Raji (cell line): Measurements from ENCODE around the gene CASQ2.

Experiments used
- POLR2A ChIP-seq: IDR thresholded peaks from 2 replicates; pipeline ENCODE4 v1.6.1; 2011; ENCODE audit warnings: low read depth, low read length, control low read depth; ENCODE audit not compliant: insufficient read depth

The CASQ2 gene

DNA sequence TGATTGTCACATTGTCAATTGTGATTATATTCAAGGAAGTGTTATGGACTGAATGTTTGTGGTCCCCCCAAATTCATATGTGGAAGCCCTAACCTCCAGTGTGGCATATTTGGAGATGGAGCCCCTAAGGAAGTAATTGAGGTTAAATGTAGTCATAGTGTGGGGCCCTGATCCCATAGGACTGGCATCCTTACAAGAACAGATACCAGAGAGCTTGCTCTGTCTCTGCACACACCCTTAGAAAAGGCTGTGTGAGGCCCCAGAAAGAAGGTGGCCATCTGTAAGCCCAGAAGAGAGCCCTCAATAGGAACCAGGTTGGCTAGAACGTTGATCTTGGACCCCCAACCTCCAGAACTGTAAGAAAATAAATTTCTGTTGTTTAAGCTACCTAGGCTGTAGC lies 98.6 kb downstream of the CASQ2 start:
- TF ChIP-seq POLR2A = no peak

DNA sequence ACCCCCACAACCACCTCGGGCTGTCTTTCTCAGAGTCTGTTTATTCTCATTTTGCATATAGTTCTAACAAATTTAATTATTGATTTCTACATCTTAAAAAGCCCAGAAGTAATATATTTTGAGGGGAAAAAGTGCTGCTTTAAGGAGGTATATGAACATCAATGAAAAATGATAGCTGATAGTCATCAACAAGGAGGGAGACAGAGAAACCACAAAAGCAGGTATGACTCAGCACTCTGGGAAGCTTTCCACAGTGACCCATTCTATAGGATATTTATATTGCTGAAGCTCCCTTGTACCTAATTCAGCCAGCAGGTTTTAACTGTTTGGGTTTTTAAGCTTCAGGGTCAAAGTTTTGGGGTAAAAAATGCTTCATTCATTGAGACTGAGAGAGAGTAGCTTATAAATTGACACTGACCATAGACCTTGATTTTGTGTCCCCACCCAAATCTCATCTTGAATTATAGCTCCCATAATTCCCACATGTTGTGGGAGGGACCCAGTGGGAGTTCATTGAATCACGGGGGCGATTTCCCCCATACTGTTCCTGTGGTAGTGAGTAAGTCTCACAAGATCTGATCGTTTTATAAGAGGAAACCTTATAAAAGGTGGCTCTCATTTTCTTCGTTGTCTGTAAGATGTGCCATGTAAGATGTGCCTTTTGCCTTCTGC lies 99.4 kb downstream of the CASQ2 start:
- TF ChIP-seq POLR2A = no peak

DNA sequence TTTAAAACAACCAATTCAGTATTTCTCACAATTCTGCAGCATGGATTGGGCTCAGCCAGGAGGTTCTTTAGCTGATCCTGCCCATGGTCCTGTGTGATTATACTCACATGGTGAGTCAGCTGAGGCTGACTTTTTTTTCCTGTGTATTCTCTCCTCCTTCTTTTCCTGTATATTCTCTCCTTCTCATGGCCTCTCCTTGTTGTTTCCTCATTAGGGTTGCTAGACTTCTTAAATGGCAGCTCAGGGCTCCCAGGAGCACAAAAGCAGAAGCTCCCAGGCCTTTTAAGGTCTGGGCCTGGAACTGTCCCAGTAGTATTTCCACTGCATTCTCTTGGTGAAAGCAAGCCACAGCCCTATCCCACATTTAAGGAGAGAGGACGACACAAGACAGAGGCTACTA lies 99.9 kb downstream of the CASQ2 start:
- TF ChIP-seq POLR2A = no peak

DNA sequence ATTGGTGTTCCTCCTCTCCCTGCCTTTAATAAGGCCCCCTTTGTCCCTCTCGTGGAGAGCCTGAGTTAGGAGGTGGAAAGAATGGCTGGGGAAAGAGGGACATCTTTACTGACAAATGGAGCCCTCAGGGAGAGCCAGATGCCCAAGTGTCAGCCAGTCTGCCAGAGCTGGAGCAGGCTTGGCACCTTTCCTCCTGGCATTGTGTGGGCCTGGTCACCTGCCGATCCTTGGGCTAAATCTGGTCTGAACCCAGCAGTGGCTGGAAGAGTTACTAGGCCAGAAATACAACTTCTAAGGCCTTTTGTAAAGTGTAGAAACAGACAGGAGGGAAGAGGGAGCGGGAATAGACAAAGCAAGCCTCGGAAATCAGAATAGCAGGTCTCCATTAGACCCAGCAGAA lies 101.8 kb downstream of the CASQ2 start:
- no peak for TF ChIP-seq POLR2A

DNA sequence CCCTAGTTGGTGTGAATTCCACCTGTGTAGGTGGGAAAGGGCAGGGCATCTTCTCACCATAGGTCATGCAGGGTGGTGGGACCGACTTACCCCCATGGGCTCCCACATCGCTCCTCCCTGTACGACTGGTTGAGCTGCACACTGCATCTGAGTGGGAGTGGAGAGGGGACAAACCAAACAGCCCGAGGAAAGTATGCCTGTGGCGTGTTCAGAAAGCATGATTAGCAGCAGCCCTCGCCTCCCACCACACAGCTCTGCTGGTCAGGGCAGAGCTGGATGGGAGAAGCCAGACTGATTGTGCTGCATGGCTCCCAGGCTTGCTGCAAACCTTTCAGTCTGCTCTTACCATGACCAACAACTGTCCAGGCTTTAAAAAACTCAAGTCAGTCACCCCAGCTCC lies 102.3 kb downstream of the CASQ2 start:
- no peak for TF ChIP-seq POLR2A

DNA sequence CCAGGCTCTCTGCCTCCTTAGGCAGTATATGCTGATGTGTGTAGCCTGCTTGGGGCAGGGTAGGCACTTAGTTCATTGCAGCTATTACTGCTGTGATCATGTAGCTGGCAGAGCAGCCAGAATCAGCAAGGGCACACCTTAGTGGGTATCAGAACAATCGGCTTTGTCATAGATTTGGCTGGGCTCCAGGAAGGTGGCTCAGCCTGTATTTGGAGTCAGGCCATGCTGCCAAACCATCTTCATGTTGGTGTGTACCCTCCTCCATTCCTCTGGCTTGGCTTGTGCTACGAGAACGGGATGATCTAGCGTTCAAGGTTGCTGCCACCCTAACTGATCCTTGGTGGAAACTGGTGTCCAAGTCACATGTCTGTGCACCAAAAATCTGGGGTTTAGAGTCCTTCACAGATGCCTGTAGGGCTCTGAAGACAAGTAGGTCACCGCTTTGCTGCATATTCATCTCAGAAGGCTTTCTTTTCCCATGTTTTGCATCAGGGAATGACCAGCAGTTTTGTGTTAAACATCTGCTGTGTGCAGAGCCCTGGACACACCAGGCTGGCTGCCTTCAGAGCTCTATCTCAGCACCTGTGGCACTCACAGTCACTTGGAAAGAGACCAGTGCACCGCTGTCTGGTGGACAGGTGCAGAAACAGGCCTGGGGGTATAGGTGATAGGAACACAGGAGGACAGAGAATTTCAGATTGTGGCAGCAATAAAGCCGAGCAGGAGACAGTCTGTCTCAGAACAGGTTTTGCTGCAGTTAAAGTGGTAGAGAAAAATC lies 103.0 kb downstream of the CASQ2 start:
- TF ChIP-seq POLR2A = no peak

DNA sequence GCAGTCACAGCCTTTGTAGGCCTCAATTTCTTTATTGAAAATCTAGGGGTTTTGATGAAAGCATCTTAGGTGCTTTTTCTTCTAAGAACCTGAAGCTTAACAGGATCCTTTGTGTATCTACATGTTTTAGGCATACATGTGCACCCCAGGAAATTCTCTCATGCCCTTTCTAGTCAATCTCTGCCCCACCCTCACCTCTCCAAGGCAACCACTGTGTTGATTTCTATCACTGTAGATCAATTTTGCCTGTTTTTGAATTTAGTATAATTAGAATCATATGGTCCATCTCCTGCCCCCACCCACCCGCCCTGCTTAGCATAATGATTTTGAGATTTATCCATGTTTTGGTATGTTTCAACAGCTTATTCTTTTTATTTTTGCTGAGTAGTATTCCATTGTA lies 107.4 kb downstream of the CASQ2 start:
- no peak for TF ChIP-seq POLR2A

DNA sequence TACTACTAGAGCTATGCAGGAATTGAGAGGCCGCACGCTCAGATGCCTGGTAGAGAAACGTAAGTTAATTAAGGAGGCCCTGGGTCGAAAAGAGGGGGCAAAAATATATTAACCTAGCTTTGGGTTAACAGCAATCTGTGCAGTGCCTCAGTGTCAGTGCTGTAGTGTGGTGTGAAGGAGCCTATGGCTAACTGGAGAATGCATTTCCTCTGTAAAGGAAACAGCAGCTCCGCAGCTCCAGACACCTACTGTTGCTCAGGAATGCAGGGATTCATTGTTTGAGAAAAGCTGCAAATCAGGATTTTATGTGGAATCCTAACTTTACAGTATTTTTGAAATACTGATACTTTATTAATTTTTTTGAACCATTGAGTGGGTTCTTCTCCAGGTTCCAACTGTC lies 108.4 kb downstream of the CASQ2 start:
- no peak for TF ChIP-seq POLR2A

DNA sequence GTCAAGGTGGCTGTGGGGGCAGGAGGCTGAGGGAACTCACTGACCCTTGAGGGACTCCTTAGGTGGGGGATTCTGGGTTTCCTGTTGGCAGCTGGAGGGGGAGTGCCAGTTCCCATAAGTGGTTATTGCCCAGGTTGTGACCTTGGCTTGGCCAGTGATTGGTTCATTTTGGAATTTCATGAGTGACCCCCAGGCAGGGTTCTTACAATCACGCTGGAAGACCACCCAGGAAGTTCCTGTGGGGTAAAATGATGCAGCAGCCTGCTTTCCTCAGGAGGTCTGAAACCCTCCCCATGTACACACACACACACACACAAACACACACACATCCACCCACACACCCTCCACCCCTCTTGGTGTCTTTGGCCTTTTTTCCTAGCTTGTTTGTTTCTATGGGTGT lies 109.9 kb downstream of the CASQ2 start:
- no peak for TF ChIP-seq POLR2A

DNA sequence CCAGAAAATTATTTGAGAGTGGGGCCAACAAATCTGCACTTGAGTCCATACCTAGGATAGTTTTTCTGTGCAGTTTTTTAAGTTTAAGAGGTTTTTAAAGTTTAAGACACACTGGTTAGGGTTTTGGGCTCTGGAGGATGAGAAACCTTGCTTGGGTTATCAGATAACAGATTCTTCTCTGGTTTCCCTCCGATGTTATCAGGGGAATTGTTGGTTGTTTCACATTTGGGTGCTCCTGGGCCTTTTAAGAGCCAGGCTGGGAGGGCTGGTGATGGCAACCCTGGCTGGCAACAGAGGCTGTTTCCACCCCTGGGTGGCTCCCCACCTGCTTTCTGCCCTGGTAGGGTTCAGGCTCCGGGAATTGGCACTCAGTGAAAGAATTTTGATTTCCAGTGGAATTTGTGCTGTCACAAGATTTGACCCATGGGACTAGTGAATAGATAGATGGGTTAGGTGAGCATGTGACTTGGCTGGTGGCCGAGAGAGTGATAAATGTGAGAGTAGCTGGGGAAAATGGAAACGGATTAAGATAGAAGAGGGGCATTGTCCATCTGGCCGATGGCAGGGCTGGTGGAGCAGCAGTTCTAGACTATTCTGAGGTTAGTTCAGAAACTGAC lies 111.9 kb downstream of the CASQ2 start:
- no peak for TF ChIP-seq POLR2A

DNA sequence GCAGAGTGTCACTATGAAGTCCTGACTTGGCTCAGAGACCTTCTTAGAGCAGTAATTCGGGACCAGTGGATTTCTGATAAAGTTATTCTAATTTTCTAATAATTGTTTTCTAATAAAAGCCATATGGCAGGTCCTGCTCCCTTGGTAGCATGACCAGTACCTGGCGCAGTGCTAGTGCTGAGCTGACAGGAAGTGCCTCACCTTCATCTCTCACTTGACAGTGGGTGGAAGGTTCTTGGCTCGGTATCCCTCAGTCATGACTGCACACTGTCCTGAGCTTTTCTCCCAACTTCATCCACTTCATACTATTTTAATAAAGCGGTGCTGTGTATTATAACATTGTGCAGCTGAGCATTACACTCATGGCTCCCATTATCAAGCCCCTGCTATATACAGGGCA lies 112.6 kb downstream of the CASQ2 start:
- TF ChIP-seq POLR2A = no peak

DNA sequence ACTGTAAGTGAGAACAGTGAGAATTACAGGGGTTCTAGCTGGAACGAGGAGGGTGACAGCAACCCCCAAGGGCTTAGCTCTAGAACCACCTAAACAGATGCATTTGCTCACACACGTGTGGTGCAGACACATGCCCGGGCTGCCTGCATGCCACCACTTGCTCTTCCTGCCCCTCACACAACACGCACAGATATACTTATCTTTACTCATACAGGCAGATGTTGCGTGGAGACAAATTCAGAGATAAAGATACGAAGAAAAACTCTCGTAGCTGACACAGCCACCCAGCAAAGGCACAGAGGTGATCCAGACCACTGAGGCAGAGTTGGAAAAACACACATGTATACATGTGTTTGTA lies 113.2 kb downstream of the CASQ2 start:
- no peak for TF ChIP-seq POLR2A

DNA sequence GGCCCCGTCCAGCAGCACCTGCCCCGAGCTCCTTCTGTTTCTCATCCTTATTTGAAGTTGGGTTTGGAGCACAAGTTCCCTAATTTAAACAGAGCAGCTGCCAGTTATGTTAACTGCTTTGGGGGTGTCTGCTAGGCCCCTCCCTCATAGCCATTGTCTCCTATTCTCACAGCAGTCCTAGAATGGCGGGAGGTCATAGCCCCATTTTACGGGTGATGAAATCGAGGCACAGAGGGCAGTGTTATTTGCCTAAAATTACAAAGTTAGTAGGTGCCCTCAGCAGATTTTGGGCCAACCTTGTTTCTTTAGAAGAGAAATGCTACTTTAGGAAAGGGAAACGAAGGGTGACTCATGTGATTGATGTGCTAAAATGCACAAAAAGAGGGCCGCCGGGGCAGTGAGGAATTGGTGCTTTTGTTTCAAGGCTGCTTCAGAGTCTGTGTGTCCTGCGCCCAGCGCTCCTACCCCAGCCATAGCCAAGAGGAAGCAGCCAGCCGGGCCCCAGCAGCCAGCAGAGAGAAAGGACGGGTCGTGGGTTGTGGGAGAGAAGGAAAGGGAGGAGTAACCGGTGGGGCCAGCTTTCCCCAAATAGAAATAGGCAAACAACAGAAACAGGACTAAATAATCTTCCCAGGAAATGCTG lies 113.7 kb downstream of the CASQ2 start:
- no peak for TF ChIP-seq POLR2A

DNA sequence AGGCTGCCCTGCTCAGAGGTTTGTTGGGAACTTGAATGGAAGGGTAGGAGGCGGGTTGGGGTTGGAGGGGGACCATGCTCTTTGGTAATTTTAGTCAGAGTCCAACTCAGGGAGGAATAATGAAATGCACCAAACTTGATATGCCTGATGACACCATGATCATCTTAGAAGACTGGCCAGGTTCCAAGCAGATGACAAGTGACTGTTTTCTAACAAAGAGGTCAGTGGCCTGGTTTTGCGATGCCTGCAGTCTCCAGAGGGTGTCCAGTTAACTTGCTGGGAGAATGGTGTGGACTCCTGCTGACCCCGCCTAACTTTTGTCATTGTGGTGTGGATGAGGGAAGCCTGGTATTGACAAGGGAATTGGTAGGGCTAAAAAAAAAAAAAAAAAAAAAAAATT lies 114.4 kb downstream of the CASQ2 start:
- TF ChIP-seq POLR2A = no peak

DNA sequence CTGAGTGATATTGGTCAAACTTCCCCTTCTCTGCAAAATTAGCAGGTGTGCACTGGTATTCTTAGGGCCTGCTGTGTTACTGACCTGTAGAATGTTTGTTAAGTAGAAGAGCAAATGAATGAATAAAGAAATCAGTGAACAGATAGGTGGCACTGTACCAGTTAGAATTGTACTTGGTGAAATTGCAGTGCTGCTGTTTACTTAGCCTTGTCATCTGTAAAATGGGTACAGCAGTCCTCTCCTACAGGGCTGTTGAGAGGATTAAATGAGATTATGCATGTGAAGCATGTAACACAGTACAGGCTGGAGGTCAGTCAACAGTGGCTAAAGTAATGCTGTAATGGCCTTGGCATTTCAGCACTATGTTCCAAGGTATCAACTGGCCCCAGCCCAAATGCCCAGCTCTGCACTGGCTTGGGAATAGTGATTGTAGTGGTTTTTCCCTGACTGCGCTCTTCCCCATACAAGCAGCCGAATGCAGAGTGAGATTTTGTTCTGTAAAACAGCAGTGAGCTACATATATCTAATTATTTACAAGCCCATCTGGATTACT lies 116.2 kb downstream of the CASQ2 start:
- TF ChIP-seq POLR2A = no peak

DNA sequence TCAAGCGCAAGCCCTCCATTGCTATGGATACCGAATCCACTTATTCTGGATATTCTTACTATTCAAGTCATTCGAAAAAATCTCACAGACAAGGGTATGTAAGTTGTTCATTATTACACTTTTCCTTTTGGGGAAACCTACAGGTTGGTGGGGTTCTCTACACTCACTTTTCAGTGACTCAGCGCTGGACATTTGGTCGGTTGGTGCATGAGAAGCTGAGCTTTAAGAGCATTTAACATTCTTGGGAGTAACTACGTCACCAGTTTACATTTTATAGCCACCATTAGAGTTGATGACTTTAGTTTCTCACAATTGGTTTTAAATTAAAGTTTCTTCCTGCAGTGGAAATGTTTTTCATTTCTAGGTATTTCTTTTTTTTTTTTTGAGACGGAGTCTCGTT lies 117.1 kb downstream of the CASQ2 start:
- TF ChIP-seq POLR2A = no peak
